IPS-20b (cell line): Measurements from ENCODE around the gene CAVIN1.
"Not testable (repeated sequence)": the region's sequence is repeated elsewhere in the genome, so short reads cannot be mapped to it uniquely, and the experiment has no call there.

Experiments
- H3K27ac ChIP-seq: one replicate; pipeline ENCODE4 v1.5.1; 2013; ENCODE audit warnings: low read length
- H3K27me3 ChIP-seq: 2 replicates; pipeline ENCODE4 v1.6.1; 2013; ENCODE audit warnings: mild to moderate bottlenecking, low read length, inconsistent platforms; ENCODE audit not compliant: insufficient read depth
- H3K36me3 ChIP-seq: 2 replicates; pipeline ENCODE4 v1.6.1; 2013; ENCODE audit warnings: low read depth, mild to moderate bottlenecking, inconsistent platforms, low read length, moderate library complexity; ENCODE audit not compliant: insufficient read depth
- H3K4me1 ChIP-seq: 2 replicates; pipeline ENCODE4 v1.6.1; 2013; ENCODE audit warnings: mild to moderate bottlenecking, control low read depth, inconsistent platforms, low read length, moderate library complexity; ENCODE audit not compliant: insufficient read depth
- H3K4me3 ChIP-seq: 2 replicates; pipeline ENCODE4 v1.5.1; 2013; ENCODE audit warnings: mild to moderate bottlenecking, low read length, inconsistent platforms
- H3K9ac ChIP-seq: 2 replicates; pipeline ENCODE4 v1.6.1; 2013; ENCODE audit warnings: low read depth, mild to moderate bottlenecking, inconsistent platforms, low read length, moderate library complexity
- H3K9me3 ChIP-seq: 2 replicates; pipeline ENCODE4 v1.6.1; 2013; ENCODE audit warnings: mild to moderate bottlenecking, low read depth, low read length, inconsistent platforms; ENCODE audit not compliant: insufficient read depth

CAVIN1 gene

GRCh38 chr17:42399948-42400843 is 22.9 kb downstream of the CAVIN1 start:
- H3K36me3 ChIP-seq: 0 out of 2 replicates have a peak, but pooled peaks cover 8% of the 10 kb centered on the region
- peak overlapping the region; percentile 33; the same call in 1 of the 2 replicates for H3K9ac ChIP-seq
- no peak overlapping the region for H3K27ac ChIP-seq
- H3K27me3 ChIP-seq: no peaks in the 10 kb centered on the region
- H3K4me3 ChIP-seq: peak overlapping the region; percentile 20; the same call in 1 of the 2 replicates
- peaks cover 18% of the 10 kb centered on the region; the same call in 1 of the 2 replicates for H3K4me1 ChIP-seq
- no peaks in the 10 kb centered on the region for H3K9me3 ChIP-seq

DNA sequence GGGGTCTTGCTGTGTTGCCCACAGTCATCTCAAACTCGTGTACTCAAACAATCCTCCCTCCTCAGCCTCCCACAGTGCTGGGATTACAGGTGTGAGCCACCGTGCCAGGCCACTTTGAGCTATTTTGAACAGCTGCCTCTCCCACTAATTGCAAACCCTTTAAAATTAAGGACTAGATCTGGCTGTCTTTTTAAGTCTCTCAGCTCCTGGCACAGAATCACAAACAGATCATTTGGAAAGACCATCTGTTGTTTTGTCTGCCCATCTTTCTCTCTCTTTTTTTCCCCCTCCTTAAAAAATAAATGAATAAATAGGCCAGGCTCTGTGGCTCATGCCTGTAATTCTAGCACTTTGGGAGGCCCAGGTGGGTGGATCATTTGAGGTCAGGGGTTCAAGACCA is 23.9 kb downstream of the CAVIN1 start:
- no peak overlapping the region for H3K27ac ChIP-seq

DNA sequence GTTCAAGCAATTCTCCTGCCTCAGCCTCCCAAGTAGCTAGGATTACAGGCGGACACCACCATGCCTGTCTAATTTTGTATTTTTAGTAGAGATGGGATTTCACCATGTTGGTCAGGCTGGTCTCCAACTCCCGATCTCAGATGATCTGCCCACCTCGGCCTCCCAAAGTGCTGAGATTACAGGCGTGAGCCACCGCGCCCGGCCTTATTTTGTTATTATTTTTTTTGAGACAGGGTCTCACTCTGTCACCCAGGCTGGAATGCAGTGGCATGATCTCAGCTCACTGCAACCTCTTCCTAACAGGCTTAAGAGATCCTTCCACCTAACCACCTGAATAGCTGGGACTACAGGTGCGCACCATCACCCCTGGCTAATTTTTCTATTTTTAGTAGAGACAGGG is 27.5 kb downstream of the CAVIN1 start:
- H3K27ac ChIP-seq, H3K9ac ChIP-seq, H3K9me3 ChIP-seq, H3K27me3 ChIP-seq, H3K4me3 ChIP-seq, H3K4me1 ChIP-seq, H3K36me3 ChIP-seq: not testable (repeated sequence)

More for the DNA sequence above, 23.9 kb downstream of the CAVIN1 start:
- H3K4me3 ChIP-seq: no peak overlapping the region
- no peak overlapping the region for H3K9ac ChIP-seq
- H3K4me1 ChIP-seq: peaks cover 18% of the 10 kb centered on the region; the same call in 1 of the 2 replicates
- H3K27me3 ChIP-seq: no peaks in the 10 kb centered on the region
- H3K9me3 ChIP-seq: no peaks in the 10 kb centered on the region; the same call in 1 of the 2 replicates
- H3K36me3 ChIP-seq: 0 out of 2 replicates have a peak, but pooled peaks cover 3% of the 10 kb centered on the region

DNA sequence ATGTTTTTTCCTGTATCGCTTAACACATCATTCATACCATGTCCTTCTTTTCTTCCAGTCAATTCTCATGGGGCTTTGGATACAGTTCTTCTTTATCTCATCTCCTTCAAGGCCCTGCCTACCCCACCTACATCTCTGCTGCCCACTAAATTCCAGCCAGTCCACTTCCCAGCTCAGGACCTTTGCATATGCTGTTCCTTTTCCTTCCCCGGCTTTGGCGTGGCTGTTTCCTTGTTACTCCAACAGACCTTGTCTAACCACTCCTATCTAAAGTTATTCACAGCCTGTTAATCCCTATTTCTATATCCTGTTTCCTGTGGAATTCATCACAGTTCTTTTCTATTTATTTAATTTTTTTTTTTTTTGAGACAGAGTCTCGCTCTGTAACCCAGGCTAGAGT is 28.2 kb downstream of the CAVIN1 start:
- H3K36me3 ChIP-seq: no peaks in the 10 kb centered on the region
- no peaks in the 10 kb centered on the region; the same call in 1 of the 2 replicates for H3K9me3 ChIP-seq
- H3K9ac ChIP-seq: no peak overlapping the region
- H3K27ac ChIP-seq: no peak overlapping the region
- H3K4me3 ChIP-seq: no peak overlapping the region
- peaks cover 3% of the 10 kb centered on the region; the same call in 1 of the 2 replicates for H3K4me1 ChIP-seq
- no peaks in the 10 kb centered on the region for H3K27me3 ChIP-seq

- Histone ChIP-seq H3K9me3 (no peaks in the 10 kb centered on the region; the same call in 1 of the 2 replicates), H3K4me1 (peaks cover 10% of the 10 kb centered on the region; the same call in 1 of the 2 replicates), H3K36me3 (no peaks in the 10 kb centered on the region), H3K4me3 (no peak overlapping the region), H3K9ac (no peak overlapping the region), H3K27me3 (no peaks in the 10 kb centered on the region), H3K27ac (no peak overlapping the region)
Observed at GRCh38 chr17:42392692-42393415, 30.2 kb downstream of the CAVIN1 start.

- not testable (repeated sequence) for H3K27me3 ChIP-seq, H3K27ac ChIP-seq, H3K9me3 ChIP-seq, H3K4me3 ChIP-seq, H3K36me3 ChIP-seq, H3K9ac ChIP-seq
- peaks cover 15% of the 10 kb centered on the region; the same call in 1 of the 2 replicates for H3K4me1 ChIP-seq
Observed at GRCh38 chr17:42391439-42391838, 31.6 kb downstream of the CAVIN1 start.

DNA sequence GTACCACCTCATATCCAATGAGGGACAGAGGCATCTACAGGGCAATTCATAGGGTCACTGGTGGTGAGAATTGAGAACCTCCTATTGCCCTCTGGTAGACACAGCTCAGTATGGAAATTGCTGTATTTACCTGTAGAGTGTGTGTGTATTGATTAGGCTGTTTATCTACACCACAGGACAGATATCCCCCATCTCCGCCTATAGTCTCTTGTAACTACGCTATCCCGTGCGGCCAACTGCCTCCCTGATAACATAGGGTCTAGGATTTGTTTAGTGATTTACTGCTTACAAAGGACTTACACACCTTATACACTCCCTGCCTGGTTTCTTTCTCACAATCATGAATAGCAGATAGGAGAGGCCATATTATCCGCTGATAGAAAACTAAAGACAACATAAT is 33.2 kb downstream of the CAVIN1 start:
- Histone ChIP-seq H3K9me3 (no peaks in the 10 kb centered on the region; the same call in 1 of the 2 replicates), H3K4me3 (no peak overlapping the region), H3K9ac (0 out of 2 replicates have a peak overlapping the region, but pooled peaks have one; percentile 3), H3K36me3 (no peaks in the 10 kb centered on the region), H3K27ac (no peak overlapping the region), H3K4me1 (peaks cover 15% of the 10 kb centered on the region; the same call in 1 of the 2 replicates), H3K27me3 (no peaks in the 10 kb centered on the region)

DNA sequence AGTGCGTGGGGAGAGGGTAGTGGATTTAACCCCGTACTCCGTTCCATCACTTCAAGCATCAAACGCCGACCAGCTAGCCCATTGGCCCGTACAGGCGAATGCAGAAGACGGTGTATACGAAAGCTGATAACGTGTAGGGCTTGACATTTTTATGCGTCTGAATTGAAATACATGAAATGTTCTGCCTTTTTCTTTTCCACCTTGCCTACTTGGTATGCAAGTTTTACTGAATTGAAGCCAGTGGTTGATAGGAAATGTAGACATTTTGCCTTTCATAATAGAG is 34.0 kb downstream of the CAVIN1 start:
- Histone ChIP-seq H3K9ac (peak overlapping the region; percentile 76; the same call in 1 of the 2 replicates), H3K36me3 (no peaks in the 10 kb centered on the region), H3K9me3 (no peaks in the 10 kb centered on the region), H3K27ac (no peak overlapping the region), H3K4me3 (peak overlapping the region; percentile 65), H3K4me1 (peaks cover 15% of the 10 kb centered on the region; the same call in 1 of the 2 replicates), H3K27me3 (no peaks in the 10 kb centered on the region)

DNA sequence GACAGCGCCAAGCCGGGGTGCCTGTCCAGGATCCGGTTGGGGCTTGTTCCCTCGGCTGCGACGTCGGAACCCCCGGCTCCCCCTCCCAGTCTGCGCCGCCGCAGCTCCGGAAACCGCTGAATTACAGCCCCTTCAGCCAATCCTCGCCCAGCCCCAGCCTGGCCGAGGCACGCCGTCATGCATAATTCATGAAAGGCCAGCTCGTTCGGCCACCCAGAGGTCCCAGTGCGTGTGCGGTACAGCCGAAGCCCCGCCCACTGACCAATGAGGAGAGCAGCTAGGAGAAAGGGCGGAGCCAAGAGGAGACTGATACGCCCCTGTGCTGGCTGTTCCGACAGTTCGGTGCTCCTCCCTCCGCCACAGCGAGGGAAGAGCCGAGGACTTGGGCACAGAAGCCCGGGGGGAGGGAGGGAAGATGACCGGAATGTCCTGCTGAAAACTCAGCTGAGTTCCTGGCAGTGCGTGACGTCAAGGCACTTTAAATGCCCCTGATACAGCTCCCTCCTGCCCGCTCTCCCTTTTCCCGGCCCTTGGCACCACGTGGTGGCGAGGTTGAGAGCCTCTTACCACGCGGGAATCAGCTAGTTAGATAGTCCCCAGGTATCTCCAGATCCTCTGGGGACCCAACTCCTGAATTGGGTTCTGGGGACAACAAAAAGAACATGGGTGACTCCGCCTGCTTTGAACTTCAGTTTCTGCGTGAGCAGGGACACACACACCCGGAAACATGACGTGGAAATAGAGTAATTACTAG is 34.5 kb downstream of the CAVIN1 start, which contains the start of gene STAT3:
STAT3 (minus strand) TSS at position 62 of the 754 bp plus-strand sequence. CDS start 39,926 bp downstream, outside the sequence.
- Histone ChIP-seq H3K4me1 (peaks cover 15% of the 10 kb centered on the region; the same call in 1 of the 2 replicates), H3K9me3 (no peaks in the 10 kb centered on the region), H3K27me3 (no peaks in the 10 kb centered on the region), H3K27ac (no peak within 1 kb of the TSS), H3K9ac (peak within 1 kb of the TSS; percentile 82), H3K4me3 (peak within 1 kb of the TSS; percentile 92), H3K36me3 (peaks cover 3% of the 10 kb centered on the region; the same call in 1 of the 2 replicates)

DNA sequence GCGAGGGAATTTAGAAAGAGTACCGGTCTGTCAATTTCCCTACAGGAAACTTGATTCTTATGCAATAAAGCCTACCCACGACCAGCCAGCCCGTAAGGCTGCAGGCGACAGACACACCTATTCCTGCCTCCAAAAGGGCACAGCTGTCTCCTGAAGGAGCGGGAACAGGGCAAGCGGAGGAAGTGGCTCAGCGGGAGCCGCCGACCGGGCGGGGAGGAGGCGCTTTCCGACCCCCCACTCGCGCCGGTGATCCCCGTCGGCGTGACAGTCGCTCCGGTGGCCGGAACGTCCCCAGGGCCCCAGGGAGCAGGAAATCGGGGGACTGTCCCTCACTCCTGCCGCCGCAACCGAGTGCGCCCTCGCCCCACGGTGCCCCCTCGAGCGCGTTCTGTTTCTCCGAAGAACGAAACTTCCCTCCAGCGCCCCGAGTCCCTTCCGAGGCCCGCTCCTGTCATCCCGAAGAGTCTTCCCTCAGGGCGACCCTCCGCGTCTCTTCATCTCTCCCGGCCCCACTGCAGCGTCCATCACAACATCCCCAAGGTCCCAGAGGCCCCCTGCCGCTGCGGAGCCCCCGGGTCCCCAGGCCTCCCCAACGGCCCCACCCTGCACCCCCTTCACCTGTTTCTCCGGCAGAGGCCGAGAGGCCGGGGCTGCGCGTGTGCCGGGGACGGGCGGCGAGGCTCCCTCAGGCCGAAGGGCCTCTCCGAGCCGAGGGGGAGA is 35.2 kb downstream of the CAVIN1 start:
- Histone ChIP-seq H3K9me3 (no peaks in the 10 kb centered on the region), H3K4me1 (peaks cover 15% of the 10 kb centered on the region; the same call in 1 of the 2 replicates)

More for the DNA sequence above, 35.2 kb downstream of the CAVIN1 start:
- Histone ChIP-seq H3K4me3 (peak overlapping the region; percentile 92), H3K27ac (no peak overlapping the region), H3K9ac (peak overlapping the region; percentile 82), H3K36me3 (peaks cover 6% of the 10 kb centered on the region; the same call in 1 of the 2 replicates), H3K27me3 (no peaks in the 10 kb centered on the region)
